ENCODE data around the gene MALL. TPM values are rescaled to one million over a fixed set of nuclear protein-coding genes. Genes with fewer than 3 reads are reported as not detected.

MALL gene
- total and polyA plus RNA-seq, 9 of the 15 experiments (the other 6 are each of a cell fraction or from before 2014, with no cell fraction given): 0.24 TPM; not detected in 8

DNA sequence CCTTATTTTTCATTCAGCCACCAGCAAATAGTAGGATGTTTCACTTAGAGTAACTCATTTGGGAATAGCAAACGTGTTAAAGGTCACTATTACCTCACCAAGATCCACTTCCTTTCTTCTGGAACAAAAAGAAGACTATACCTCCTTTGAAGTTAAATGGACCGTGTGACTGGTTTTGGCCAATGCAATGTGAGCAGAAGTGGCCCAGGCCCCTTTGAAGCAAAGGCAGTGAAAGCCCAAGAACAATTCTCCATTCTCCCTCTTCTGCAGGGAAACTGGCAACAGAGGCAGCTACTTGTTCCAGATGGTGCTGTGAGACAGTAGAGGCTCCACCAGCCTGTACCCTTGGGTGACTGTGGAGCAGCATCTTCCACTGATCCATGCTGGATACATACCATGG lies 11.3 kb upstream of the MALL start (continued):
- TF ChIP-seq, protein P1, sequence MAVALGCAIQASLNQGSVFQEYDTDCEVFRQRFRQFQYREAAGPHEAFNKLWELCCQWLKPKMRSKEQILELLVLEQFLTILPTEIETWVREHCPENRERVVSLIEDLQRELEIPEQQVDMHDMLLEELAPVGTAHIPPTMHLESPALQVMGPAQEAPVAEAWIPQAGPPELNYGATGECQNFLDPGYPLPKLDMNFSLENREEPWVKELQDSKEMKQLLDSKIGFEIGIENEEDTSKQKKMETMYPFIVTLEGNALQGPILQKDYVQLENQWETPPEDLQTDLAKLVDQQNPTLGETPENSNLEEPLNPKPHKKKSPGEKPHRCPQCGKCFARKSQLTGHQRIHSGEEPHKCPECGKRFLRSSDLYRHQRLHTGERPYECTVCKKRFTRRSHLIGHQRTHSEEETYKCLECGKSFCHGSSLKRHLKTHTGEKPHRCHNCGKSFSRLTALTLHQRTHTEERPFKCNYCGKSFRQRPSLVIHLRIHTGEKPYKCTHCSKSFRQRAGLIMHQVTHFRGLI (CRISPR knock-in tag; IDR thresholded peaks at IDR 0.05): no peak
- TF ChIP-seq, protein P2, sequence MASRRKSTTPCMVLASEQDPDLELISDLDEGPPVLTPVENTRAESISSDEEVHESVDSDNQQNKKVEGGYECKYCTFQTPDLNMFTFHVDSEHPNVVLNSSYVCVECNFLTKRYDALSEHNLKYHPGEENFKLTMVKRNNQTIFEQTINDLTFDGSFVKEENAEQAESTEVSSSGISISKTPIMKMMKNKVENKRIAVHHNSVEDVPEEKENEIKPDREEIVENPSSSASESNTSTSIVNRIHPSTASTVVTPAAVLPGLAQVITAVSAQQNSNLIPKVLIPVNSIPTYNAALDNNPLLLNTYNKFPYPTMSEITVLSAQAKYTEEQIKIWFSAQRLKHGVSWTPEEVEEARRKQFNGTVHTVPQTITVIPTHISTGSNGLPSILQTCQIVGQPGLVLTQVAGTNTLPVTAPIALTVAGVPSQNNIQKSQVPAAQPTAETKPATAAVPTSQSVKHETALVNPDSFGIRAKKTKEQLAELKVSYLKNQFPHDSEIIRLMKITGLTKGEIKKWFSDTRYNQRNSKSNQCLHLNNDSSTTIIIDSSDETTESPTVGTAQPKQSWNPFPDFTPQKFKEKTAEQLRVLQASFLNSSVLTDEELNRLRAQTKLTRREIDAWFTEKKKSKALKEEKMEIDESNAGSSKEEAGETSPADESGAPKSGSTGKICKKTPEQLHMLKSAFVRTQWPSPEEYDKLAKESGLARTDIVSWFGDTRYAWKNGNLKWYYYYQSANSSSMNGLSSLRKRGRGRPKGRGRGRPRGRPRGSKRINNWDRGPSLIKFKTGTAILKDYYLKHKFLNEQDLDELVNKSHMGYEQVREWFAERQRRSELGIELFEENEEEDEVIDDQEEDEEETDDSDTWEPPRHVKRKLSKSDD (conservative IDR thresholded peaks at IDR 0.05; ENCODE audit: low read length): no peak
- TF ChIP-seq ZNF766 (CRISPR knock-in tag; conservative IDR thresholded peaks at IDR 0.05): no peak
- TF ChIP-seq, protein P3, sequence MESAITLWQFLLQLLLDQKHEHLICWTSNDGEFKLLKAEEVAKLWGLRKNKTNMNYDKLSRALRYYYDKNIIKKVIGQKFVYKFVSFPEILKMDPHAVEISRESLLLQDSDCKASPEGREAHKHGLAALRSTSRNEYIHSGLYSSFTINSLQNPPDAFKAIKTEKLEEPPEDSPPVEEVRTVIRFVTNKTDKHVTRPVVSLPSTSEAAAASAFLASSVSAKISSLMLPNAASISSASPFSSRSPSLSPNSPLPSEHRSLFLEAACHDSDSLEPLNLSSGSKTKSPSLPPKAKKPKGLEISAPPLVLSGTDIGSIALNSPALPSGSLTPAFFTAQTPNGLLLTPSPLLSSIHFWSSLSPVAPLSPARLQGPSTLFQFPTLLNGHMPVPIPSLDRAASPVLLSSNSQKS (CRISPR knock-in tag; IDR thresholded peaks at IDR 0.05): no peak
